GM12892 (cell line): ENCODE data around the gene RTN4RL1.

Source experiments
- DNase-seq: peaks from one replicate; pipeline ENCODE4 v3.0.0; 2011; ENCODE audit not compliant: insufficient read length
- FAIRE-seq: peaks from 2 replicates; lab custom pipeline; 2011; peaks lifted over from hg19 to GRCh38; lab: Jason Lieb, UNC
- POLR2A ChIP-seq: IDR thresholded peaks from 2 replicates; pipeline ENCODE4 v1.6.1; 2011; ENCODE audit warnings: low read depth, low read length, control low read depth
- POLR2AphosphoS5 ChIP-seq: IDR thresholded peaks from 2 replicates; pipeline ENCODE4 v1.6.1; 2011; ENCODE audit warnings: low read depth, low read length, control low read depth
- TAF1 ChIP-seq: IDR thresholded peaks from 2 replicates; pipeline ENCODE4 v1.6.1; 2011; ENCODE audit warnings: low read depth, mild to moderate bottlenecking, control low read depth, low read length, borderline replicate concordance

Gene RTN4RL1

DNA sequence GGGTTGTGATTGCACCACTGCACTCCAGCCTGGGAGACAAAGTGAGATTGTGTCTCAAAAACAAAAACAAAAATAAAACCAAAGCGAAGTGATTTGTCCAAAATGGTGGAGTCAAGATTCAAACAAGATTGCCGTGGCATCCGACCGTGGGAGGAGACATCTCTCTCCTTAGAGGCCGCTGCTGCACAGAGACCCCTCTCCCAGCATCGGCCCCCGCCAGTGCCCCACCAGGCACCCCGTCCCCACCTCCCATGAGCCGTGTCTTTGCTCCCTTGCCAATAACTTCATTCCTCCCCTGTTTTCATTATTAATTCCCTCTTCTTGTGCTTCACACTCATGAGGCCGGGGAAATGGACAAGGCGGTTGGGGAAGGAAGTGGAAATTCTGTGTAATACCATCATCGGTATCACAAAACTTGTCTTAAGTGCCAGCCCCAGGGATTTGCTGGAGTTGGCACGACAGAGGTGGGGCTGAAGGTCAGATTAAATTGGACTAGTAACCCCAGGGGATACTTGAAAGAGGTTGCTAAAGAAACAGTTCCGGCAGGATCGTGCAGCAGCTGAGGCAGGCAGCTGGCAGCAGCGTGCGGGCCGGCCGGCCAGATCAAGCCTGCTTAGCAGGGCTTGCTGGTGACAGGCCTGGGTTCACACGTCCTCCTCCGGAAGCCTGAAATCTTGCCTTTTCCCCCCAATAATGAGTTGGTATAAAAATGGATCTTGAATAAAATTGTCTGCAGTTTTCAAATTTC lies 66.8 kb downstream of the RTN4RL1 start:
- no peak for TF ChIP-seq POLR2A
- TF ChIP-seq POLR2AphosphoS5, result no peak
- TF ChIP-seq TAF1, result no peak
- FAIRE-seq (no peak), DNase-seq (no peak)

DNA sequence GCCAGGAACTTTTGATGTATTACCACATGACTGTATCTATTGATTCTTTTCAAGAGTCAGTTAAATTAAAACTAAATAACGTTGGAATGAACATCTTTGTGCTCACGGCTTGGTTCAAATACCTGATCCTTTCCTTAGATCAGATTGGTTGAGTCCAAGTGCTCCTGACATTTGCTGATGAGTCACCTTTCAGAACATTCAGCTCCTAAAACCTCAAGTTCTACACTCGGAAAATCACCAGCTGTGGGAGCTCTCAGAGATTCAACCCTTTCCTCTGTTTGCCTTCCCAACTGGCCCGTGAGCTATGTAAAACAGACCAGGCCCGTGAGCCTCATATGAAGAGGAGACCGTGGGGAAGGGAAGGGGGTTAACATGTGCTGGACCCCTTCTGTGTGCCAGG lies 68.1 kb downstream of the RTN4RL1 start:
- FAIRE-seq (no peak), DNase-seq (no peak)
- TF ChIP-seq POLR2AphosphoS5 (no peak), TAF1 (no peak)

DNA sequence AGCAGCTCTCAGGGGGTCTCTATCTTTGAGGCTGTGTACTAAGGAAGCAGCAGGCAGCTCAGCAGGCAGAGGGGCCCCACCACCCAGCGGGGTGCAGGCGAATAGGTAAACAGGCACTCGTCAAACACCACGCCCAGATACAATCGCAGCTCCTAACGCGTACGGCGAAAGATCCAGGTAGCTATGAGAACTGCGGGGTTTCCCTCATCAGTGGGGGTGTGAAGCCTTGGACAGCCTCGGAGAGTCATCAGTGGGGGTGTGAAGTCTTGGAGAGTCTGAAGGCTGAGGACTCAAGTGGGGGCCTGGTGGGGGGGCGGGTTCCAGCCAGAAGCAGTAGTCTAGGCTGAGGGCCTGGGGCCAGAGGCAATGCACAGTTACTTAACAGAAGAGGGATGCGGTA lies 69.0 kb downstream of the RTN4RL1 start:
- no peak for DNase-seq
- TF ChIP-seq TAF1, result no peak
- no peak for TF ChIP-seq POLR2A
- TF ChIP-seq POLR2AphosphoS5, result no peak
- no peak for FAIRE-seq

DNA sequence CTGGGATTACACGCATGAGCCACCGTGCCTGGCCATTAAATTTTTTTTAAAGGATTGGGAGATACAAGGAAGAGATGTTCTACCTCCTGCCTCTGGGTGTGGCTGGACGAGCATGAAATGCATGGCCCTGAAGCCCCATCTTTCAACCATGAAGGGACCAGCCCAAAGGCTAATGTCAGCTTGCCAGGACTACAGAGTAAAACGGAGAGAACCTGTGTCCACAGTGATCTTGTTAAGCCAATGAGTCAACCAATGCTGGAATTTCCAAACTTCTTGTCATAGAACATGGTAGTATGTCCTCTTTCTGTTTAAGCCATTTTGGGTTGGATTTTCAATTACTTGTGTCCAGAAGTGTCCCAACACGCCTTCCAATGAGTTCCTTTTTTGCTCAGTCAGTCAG lies 71.3 kb downstream of the RTN4RL1 start:
- DNase-seq (no peak), FAIRE-seq (no peak)
- TF ChIP-seq POLR2AphosphoS5, result no peak
- TF ChIP-seq POLR2A, result no peak
- TF ChIP-seq TAF1, result no peak

DNA sequence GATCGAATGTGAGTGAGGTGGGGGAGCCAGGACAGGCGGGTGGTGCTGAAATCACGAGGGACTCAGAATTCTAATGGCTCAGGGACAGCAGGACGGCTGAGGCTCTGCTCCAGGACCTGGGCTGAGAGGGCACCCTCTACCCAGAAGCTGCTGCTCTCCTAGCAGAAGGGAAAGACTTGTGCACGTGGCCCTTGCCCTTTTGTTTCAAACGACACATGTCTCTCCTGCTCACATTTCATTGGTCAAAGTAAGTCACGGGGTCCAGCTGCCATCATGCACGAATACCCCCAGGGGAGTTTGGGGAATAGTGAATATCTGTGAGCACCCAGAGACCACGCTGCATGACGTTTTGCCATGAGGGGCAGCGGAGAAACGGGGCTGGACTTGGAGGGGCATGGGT lies 73.2 kb downstream of the RTN4RL1 start:
- no peak for DNase-seq
- no peak for FAIRE-seq
- no peak for TF ChIP-seq POLR2A
- no peak for TF ChIP-seq POLR2AphosphoS5
- TF ChIP-seq TAF1, result no peak

DNA sequence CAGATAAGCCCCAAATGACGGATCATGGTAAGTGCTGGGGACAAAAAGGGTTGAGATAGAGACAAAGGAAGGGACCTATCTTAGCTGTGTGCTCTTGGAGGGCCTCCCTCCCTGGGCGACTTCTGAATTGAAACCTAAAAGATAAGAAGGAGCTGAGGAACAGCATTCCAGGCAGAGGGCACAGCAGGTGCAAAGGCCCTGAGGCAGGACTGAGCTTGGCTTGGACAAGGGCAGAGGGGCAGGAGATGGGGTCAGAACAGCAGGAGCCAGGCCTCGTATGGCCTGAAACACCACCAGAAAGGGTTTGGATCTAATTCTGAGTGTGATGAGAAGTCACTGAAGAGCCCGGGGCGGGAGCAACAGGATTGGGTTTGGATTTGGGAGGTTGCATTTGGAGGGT lies 75.4 kb downstream of the RTN4RL1 start:
- DNase-seq (no peak), FAIRE-seq (no peak)
- TF ChIP-seq POLR2A (no peak), POLR2AphosphoS5 (no peak), TAF1 (no peak)

DNA sequence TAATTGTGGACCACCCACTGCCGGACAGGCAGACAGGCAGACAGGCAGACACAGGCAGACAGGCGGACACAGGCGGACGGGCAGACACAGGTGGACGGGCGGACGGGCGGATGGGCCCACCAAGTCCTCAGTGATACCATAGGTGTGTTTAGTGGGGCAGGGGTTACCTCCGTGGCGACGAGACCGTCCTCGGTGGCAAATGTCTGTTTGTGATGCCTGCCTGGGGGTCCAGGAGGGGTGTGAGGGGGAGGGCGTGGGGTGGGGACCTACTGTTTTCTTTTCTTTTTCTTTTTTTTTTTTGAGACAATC lies 76.7 kb downstream of the RTN4RL1 start:
- DNase-seq (no peak), FAIRE-seq (no peak)
- TF ChIP-seq POLR2AphosphoS5, result no peak
- no peak for TF ChIP-seq TAF1
- no peak for TF ChIP-seq POLR2A

DNA sequence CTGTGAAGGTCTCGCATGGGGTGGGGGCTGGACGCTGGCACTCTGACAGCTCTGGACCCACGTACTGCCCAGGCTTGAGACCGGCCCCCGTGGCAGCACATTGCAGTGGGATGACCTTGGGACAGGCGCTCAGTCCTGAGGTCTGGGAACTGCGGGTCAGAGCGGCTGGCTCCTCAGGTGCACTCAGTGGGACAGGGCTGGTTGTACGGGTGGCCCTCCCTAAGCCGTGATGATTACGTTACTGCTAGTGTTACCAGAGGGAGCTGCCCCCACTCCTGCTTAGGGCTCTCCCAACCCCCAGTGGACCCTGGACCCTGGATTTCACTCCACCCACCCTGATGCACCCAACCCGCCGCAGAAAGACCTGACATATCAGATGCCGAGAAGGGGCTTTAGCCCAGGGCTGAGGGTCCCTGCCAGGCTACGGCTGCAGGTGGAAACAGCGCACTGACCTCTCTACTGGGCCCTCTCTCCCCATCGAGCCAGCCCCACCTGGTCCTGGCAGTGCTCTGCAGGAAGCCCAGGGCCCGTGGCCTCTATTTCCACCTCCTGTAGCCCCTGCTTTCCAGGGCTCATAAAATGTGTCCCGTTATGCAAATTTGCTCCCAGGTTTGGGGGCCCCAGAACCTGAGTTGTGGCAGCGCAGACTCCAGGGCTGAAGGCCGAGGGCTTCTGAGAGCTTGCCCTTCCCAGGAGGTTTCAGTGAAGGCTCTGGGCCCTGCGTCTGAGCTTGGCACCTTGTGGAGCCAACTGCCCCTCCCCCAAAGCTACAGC lies 77.2 kb downstream of the RTN4RL1 start:
- DNase-seq (no peak), FAIRE-seq (no peak)
- TF ChIP-seq POLR2A (no peak), POLR2AphosphoS5 (no peak), TAF1 (no peak)

DNA sequence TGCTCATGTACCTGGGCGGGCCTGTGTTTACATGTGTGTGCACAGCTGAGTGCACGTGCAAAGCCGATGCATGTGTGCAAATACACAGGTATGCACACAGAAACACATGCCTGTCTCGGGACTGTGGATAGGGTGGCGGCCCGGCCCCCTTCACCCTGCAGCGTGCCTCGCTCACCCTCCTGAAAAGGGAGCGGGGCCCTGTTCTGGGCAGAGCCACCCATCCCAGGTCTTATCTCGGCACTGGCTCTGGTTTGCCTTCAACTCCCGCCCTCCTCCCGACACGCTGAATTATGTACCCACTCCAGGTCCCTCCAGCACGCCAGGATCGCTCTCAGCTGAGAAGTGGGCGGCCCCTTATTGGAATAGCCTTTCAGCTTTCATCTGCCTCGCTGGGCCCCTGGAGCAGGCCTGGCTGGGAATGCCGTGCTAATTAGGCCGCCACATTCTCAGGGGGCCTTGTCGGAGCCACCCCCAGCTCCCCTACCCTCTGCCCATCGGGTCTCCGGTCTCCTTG lies 77.8 kb downstream of the RTN4RL1 start:
- TF ChIP-seq POLR2A, result no peak
- no peak for TF ChIP-seq POLR2AphosphoS5
- no peak for TF ChIP-seq TAF1
- no peak for FAIRE-seq
- DNase-seq, result no peak

DNA sequence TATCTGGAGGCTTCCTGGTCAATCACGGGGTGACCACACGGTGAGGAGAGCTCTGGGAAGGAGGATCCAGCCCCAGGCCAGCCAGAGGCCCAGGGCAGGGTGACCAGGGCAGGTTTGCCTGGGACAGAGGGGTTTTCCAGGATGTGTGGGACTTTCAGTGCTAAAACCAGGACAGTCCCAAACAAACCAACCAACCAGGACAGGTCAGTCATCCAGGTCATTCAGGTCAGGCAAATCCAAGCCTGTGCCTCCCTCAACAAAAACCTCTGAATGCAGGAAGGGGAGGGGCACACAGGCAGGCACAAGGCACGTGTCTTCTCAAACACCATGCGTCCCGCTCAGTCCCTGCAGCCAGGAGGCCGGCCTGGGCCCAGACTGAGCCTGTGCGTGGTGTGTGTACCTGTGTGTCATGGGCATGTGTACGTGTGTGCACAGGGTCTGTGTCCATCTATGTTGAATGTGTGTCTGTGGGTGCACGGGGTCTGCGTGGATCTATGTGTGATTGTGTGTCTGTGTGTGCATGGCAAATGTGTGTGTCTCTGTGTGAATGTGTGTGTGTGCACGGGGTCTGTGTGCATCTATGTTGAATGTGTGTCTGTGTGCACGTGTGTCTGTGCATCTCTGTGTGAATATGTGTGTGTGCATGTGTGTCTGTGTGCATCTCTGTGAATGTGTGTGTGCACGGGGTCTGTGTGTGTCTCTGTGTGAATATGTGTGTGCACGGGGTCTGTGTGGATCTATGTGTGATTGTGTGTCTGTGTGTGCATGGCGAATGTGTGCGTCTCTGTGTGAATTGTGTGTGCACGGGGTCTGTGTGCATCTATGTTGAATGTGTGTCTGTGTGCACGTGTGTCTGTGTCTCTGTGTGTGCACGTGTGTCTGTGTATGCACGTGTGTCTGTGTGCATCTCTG lies 78.9 kb downstream of the RTN4RL1 start:
- FAIRE-seq, result no peak
- no peak for TF ChIP-seq POLR2A
- TF ChIP-seq POLR2AphosphoS5, result no peak
- TF ChIP-seq TAF1, result no peak

DNA sequence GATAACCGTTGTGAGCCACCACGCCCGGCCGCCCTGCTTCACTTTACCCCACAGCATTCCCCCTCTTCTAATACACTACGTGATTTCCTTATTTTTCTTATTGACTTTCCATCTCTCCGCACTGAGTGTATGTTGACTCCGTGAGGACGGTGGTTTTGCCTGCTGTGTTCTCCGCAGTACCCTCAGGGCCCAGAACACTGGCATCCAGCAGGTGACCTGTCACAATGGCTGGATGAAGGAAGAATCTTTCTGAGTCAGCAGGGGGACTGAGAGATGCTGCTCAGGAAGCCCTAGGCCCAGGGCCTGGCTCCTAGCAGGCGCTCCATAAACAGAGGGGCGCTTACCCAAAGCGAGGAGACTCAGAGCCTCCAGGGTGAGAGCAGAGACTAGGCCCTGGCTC lies 79.5 kb downstream of the RTN4RL1 start:
- DNase-seq (no peak), FAIRE-seq (no peak)
- TF ChIP-seq POLR2A, result no peak
- TF ChIP-seq TAF1, result no peak
- no peak for TF ChIP-seq POLR2AphosphoS5

More for the DNA sequence above, 78.9 kb downstream of the RTN4RL1 start:
- no peak for DNase-seq

DNA sequence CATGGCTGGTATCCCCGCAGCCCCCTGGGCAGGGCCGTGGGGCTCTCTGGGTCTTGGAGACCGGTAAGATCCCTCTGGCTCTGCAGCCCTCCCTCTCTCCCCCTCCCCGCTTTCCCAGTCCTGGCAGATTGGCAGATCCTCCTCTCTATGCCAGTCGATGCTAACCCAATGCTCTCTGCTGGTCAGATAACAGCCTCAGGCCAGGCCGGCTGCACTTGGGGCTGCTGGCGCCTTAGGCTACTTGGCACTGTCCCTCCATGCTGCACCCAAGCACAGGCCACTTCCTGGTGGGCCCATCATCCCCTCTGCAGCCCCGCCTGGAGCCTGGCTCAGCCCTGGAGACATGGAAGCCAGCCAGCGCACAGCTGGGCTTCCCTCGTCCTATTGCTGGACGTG lies 81.7 kb downstream of the RTN4RL1 start:
- TF ChIP-seq POLR2AphosphoS5, result no peak
- no peak for TF ChIP-seq TAF1
- no peak for TF ChIP-seq POLR2A
- DNase-seq (no peak), FAIRE-seq (no peak)
